NB4 (cell line): Measurements from ENCODE around the gene THRSP.

Source experiments
- MYC ChIP-seq: IDR thresholded peaks from 2 replicates; pipeline ENCODE4 v1.6.1; 2011; ENCODE audit warnings: low read depth, low read length
- POLR2A ChIP-seq: IDR thresholded peaks from 2 replicates; pipeline ENCODE4 v1.6.1; 2011; ENCODE audit warnings: mild to moderate bottlenecking; ENCODE audit not compliant: insufficient read length; ENCODE audit errors: extremely low read depth
- TF ChIP-seq, protein P1 (sequence below): IDR thresholded peaks from one replicate; pipeline ENCODE4 v1.5.1; 2012; ENCODE audit warnings: low read depth, low read length
- TF ChIP-seq, protein P2 (sequence below): IDR thresholded peaks from 2 replicates; pipeline ENCODE4 v1.6.1; 2011; ENCODE audit warnings: low read depth, low read length

DNA sequence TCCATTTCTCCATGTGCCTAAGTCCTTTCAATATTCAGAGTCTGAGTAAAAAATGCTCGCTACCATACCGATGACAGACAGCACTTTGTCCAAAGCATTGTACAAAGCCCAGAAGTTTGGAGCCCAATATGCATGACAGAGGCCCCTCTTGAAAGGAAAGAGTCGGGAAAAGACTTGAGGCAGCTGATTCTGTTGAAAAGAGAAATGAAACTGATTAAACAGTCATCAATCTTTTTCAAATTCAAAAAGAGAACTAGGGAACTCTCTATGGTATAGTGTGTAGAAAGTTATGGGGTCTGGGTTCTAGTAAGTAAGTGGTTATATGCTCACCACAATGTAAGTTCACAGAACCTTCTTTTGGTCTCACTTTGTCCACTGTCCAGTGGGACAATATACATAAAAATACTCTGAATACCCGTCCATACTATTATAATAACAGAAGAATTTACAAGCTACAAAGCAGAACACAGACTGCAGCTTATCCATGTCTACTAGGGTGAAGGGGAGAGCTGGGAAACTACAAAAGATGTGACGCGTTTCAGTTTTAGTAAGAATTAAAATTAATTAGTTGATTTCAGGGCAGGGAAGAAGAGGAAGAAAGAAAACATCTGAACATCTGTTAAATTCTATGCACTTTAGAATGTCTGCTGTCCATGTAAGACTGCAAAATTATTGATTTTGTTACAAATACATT lies 49.1 kb downstream of the THRSP start:
- TF ChIP-seq, protein P1, sequence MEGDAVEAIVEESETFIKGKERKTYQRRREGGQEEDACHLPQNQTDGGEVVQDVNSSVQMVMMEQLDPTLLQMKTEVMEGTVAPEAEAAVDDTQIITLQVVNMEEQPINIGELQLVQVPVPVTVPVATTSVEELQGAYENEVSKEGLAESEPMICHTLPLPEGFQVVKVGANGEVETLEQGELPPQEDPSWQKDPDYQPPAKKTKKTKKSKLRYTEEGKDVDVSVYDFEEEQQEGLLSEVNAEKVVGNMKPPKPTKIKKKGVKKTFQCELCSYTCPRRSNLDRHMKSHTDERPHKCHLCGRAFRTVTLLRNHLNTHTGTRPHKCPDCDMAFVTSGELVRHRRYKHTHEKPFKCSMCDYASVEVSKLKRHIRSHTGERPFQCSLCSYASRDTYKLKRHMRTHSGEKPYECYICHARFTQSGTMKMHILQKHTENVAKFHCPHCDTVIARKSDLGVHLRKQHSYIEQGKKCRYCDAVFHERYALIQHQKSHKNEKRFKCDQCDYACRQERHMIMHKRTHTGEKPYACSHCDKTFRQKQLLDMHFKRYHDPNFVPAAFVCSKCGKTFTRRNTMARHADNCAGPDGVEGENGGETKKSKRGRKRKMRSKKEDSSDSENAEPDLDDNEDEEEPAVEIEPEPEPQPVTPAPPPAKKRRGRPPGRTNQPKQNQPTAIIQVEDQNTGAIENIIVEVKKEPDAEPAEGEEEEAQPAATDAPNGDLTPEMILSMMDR = no peak
- no peak for TF ChIP-seq POLR2A
- TF ChIP-seq, protein P2, sequence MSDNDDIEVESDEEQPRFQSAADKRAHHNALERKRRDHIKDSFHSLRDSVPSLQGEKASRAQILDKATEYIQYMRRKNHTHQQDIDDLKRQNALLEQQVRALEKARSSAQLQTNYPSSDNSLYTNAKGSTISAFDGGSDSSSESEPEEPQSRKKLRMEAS = no peak
- no peak for TF ChIP-seq MYC
